HG03460 (cell line): ENCODE data around the gene DDX25.
"Not testable (repeated sequence)": the region's sequence is repeated elsewhere in the genome, so short reads cannot be mapped to it uniquely, and the experiment has no call there.

ENCODE experiments used
- ATAC-seq: cut with Tn5 transposase; IDR thresholded peaks from one replicate; pipeline ENCODE4 v1.9.1; 2021; ENCODE audit not compliant: unreplicated experiment

Gene DDX25

DNA sequence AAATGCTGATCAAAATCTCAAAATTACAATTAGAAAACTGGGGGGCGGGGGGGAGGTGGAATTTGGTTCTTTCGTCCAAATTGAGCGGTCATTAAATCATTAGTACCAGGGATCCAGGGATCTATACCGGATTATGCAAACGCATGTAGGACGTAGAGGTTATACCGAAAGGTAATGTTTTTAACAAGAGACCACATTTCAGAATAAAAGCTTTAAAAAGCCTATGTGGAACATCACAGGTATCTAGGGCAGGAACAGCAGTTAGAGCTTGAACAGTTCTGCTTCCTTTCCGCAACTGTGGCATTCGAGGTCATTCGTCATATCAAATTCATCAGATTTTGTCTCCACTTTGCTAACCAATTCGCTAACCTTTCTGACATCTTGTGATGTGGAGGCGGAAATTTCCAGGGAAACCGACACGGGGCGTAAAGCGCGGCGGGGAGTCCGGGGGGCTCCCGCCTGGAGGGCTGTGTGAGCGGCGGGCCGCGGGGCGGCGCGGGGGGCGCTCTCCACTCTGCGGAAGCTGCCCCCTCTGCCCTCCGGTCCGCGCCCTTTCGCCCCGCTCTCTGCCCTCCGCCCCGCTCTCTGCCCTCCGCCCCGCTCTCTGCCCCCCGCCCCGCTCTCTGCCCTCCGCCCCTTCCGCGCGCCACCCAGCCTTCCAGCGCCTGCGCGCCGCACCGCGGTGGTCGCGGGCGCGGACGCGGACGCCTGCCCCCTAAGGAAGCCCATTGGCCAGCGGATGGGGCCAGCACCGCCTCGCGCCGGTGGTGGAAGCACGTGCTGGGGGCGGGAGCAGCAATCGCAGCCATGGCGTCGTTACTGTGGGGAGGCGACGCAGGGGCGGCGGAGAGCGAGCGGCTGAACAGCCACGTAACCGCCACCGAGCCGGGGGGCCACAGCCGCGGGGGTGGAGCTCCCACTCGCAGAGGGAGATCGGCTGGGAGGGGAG, at the start of gene DDX25:
DDX25 (plus strand) TSS at position 798 of the 949 bp plus-strand sequence; CDS start at position 808, 10 bp downstream.
- no peak for ATAC-seq

DNA sequence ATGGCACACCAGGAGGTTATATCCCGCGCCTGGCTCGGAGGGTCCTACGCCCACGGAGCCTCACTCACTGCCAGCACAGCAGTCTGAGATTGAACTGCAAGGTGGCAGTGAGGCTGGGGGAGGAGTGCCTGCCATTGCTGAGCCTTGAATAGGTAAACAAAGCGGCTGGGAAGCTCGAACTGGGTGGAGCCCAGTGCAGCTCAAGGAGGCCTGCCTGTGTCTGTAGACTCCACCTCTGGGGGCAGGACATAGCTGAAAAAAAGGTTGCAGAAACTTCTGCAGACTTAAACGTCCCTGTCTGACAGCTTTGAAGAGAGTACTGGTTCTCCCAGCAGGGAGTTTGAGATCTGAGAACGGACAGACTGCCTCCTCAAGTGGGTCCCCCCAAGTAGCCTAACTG, 46.6 kb upstream of the DDX25 start:
- not testable (repeated sequence) for ATAC-seq

DNA sequence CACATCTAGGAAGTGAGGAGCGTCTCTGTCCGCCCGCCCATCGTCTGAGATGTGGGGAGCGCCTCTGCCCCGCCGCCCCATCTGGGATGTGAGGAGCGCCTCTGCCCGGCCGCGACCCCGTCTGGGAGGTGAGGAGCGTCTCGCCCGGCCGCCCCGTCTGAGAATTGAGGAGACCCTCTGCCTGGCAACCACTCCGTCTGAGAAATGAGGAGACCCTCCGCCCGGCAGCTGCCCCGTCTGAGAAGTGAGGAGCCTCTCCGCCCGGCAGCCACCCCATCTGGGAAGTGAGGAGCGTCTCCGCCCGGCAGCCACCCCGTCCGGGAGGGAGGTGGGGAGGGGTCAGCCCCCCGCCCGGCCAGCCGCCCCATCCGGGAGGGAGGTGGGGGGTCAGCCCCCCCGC, 41.5 kb upstream of the DDX25 start:
- not testable (repeated sequence) for ATAC-seq

DNA sequence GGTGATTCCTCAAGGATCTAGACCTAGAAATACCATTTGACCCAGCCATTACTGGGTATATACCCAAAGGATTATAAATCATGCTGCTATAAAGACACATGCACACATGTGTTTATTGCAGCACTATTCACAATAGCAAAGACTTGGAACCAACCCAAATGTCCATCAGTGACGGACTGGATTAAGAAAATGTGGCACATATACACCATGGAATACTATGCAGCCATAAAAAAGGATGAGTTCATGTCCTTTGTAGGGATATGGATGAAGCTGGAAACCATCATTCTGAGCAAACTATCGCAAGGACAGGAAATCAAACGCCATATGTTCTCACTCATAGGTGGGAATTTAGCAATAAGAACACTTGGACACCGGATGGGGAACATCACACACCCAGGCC, 39.0 kb upstream of the DDX25 start:
- not testable (repeated sequence) for ATAC-seq

DNA sequence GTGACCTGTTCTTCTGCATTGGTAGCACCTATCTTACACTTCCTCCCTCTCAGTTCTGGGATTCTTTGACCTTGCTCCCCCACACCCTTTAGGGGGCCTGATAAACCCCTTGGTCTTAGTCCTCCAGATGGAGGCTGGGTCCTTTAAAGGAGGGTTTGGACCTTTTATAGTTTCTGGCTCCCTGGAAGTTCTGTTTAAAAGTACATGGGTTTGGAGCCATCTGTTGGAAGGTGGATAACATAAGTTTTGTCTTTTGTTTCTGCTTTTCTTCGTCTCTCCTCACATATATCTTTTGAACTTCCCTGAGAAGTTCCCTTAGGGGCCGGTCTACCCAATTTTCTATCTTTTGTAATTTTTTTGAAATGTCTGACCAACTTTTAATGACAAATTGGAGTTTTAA, 34.8 kb upstream of the DDX25 start:
- ATAC-seq = no peak

DNA sequence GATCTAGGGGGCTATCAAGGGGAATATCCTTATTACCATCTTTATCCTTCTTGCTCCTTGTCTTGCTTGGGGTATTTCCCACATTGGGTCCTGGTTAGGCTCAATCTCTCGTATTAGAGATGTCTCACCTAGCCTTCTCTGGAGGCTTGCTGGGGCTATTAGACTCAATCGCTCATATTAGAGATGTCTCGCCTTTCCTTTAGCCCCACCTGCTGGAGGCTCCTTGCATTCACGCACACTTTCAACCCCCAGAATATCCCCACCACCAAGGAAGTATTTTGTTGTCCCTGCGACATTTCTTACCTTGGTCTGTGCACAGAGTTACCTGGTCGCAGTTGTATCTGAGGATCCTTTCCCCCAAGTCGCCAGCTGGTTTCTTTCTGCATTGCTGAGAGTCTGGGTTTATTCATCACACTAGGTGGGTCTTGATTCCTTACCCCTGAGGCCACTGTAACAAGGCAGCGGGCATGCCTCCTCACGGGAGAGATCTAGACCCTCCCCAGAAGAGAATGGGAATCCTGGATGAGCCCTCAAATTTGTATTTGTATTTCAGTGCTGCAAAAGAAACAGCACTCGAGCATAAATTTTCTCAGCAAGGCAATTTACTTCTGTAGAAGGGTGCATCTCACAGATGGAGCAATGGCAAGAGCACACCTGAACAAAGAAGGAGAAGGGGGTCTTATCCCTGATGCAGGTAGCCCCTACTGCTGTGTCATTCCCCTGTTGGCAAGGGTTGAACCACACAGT, 32.7 kb upstream of the DDX25 start:
- ATAC-seq = no peak

GRCh38 chr11:125872138-125872491, 32.2 kb upstream of the DDX25 start:
- ATAC-seq = no peak

- no peak for ATAC-seq
Measured at GRCh38 chr11:125873881-125874555, 30.3 kb upstream of the DDX25 start.

GRCh38 chr11:125874556-125875124, 29.7 kb upstream of the DDX25 start:
- peak; percentile 84 for ATAC-seq

GRCh38 chr11:125881291-125881690, 23.0 kb upstream of the DDX25 start:
- ATAC-seq = no peak

DNA sequence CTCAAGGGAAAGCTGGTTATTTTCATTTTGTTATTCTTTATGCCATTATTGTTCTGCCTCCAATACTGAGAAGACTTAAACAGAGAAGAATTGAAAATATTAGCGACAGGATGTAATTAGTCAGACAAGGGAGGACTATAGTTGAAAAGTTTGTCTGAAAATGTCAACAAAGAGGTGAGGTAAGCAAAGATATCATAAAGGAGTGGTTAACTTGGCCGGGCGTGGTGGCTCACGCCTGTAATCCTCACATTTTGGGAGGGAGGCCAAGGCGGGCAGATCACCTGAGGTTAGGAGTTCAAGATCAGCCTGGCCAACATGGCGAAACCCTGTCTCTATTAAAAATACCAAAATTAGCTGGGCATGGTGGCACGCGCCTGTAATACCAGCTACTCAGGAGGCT, 20.9 kb upstream of the DDX25 start:
- no peak for ATAC-seq

- peak; percentile 20 for ATAC-seq
Measured at GRCh38 chr11:125886997-125887372, 17.3 kb upstream of the DDX25 start.

DNA sequence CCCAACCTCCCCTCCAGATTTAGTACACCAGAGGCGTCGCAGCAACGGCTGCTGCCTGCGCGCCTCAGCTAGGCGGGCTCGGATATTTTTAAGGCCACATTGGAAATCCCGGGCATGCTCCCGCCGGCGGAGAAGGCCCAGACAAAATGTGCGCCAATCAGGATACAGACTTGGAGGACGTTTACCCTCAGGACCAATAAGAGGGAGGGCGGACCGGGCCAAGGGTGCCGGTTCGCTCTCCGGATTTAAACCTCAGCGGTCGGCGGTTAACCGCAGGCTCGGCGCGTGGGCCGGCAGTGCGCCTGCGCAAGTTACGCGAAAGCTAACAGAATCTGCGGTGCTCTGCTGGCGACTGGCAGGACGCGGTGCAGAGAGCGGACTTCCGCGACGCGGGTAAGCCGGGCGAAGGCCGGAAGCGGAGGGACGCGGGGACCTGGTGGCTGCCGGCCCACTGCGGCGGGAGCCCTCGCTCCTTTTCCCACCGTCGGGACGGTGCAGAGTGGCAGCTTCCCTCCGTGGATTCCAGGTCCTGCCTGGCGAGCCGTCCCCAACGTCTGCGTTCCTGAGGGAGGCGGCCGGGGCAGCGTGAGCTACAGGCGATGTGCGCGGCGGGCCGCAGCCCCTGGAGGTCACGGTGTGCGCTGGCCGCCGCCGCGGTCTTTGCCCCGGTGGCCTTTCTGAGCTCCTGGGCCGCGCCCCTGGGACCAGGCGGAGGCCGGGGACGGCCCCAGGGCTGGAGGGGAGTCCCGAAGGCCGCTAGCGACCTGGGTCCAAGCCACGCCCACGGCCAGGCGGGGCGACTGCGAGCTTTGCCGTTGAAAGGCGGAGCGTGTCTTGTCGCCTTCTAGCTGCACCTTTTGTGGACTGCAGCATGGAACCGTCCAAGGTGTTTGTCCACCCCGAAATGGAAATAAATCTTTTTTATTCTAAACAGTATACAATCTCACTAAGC, 16.7 kb upstream of the DDX25 start, which contains the start of gene HYLS1:
HYLS1 (plus strand) TSS at position 296 of the 952 bp plus-strand sequence. CDS start 11,701 bp downstream, outside the sequence.
- peak; percentile 81 for ATAC-seq

DNA sequence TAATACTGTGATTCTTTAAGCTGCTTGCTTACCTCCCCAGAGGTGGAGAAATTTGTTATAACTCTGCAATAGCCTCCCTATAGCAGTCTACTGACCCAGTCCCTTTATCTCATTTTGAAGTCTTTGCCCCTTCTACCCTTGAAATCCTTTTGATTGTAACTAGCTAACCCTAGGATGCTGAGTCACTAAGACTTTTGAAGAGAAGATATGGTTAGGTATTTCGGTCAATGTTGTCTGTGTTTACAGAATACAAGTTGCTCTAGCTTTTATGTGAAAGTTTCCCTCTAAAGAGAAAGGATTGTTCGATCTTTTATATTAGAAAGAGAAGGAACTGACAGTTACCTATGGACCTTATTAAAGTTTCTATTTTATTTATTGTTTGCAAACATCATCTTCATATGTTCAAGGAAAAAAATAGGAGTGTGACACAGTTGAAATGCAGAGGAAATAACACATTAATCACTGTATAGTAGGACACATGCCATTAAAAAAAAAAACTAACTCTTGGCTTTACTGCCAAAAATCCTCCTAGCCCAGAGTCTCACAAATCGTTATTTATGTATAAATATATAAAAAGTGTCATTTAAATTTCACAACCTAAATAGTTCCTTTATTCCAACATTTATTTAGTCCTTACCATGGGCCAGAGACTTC, 13.7 kb upstream of the DDX25 start:
- no peak for ATAC-seq

- ATAC-seq = no peak
Measured at GRCh38 chr11:125892071-125892470, 12.2 kb upstream of the DDX25 start.

DNA sequence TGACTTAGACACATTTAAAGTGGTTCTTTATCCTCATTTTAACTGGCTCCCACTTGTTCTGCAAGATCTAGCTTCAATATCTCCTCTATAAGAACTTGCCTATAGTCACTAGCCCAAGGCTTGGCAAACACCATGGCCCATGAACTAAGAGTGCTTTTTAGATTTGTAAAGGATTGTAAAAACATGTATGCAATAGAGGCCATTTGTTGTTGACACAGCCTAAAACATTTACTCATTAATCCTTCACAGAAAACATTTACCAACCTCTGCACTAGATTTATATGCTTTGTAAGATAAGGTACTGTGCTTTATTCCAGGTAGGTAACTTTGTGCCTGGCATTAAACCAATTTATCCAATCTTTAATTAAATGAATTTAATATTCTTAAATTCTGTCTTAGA, 11.3 kb upstream of the DDX25 start:
- ATAC-seq = no peak

DNA sequence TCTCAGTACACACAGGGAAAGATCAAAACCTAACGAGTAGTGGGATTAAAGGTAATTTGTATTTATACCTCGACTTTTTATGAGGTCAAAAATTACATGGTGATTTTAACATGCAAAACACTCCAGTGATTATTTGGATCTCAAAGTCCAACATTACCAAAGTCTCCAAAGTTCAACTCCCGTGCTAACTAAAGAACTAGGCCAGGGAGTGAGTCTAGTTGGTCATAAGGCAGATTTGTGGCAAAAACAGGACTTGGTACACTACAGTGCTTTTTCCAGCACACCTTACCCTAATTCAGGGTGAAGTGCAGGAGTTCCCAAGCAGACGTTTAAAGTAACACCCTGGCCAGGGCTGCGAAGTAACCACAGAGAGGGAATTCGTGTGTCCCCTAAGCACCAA, 2.4 kb upstream of the DDX25 start:
- no peak for ATAC-seq

DNA sequence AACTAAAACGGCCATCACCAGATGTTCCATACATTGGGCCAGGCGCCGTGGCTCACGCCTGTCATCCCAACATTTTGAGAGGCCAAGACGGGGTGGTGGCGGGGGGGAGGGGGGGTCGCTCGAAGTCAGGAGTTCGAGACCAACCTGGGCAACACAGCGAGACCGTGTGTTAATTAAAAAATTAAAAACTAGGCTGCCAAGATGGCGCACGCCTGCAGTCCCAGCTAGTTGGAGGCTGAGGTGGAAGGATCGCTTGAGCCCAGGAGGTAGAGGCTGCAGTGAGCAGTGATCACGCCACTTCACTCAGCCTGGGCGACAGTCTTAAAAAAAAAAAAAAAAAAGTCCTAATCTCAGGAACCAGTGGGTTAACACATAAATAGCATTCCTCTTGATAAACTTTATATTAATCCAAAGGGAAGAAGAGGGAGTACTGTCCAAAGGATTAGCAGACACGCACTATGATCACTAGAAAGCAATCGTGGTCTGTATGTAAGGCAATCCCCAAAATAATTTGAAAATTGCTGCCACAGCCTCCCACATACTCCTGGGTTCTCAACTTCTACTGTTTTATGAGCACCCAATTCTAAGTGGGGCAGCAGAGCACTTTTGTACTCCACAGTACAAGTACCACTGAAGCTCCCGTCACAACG, 1.9 kb upstream of the DDX25 start:
- no peak for ATAC-seq
